A549 (cell line): ENCODE data around the gene NDUFS8. TPM values are rescaled to one million over a fixed set of nuclear protein-coding genes. Genes with fewer than 3 reads are reported as not detected.
A peak's percentile ranks its signal among the peaks of the same experiment; 100 is the strongest.

Experiments used
- ATAC-seq, 2 experiments: fragments of 200-7000 bp in 1 of 2; fragments of >200 bp in 1 of 2; cut with Nextera tagmentation in 1 of 2; cut with Tn5 transposase in 1 of 2; 3 replicates each; pipeline versions ENCODE4 v1.8.0 to v1.9.1; 2018 to 2020; ENCODE audit warnings: mild to moderate bottlenecking in 1 of 2, moderate library complexity in 1 of 2
- CTCF ChIA-PET: fragments of 300-600 bp; sonication (Branson Sonifier 250); formaldehyde crosslinking; extraction: SDS; loops from one replicate; lab custom pipeline; 2021; ENCODE audit warnings: antibody characterized with exemption, inconsistent platforms; lab: Yijun Ruan, JAX
- POLR2A ChIA-PET: fragments of 350-600 bp; formaldehyde crosslinking; extraction: SDS; loops from one replicate; lab custom pipeline; 2021; ENCODE audit warnings: antibody characterized with exemption, inconsistent platforms; lab: Yijun Ruan, JAX
- DNase-seq, 2 experiments: peaks; one replicate each; pipeline versions ENCODE4 v3.0.0 to v3.0.0-alpha.2; 2011 to 2016; ENCODE audit warnings: low read depth in 1 of 2, low spot score in 1 of 2
- FAIRE-seq: peaks from 2 replicates; lab custom pipeline; 2011; peaks lifted over from hg19 to GRCh38; lab: Jason Lieb, UNC
- H3K27ac ChIP-seq, 2 experiments: fragments of >200 bp; sonication (Bioruptor Twin); formaldehyde crosslinking; 3 replicates each; pipeline ENCODE4 v1.5.1; 2016 to 2017
- H3K4me1 ChIP-seq: fragments of >200 bp; sonication (Bioruptor Twin); formaldehyde crosslinking; 3 replicates; pipeline ENCODE4 v1.6.1; 2016
- H3K4me2 ChIP-seq: fragments of >200 bp; sonication (Bioruptor Twin); formaldehyde crosslinking; 3 replicates; pipeline ENCODE4 v1.6.1; 2016
- H3K4me3 ChIP-seq: fragments of >200 bp; sonication (Bioruptor Twin); formaldehyde crosslinking; 3 replicates; pipeline ENCODE4 v1.5.1; 2016
- H3K9me3 ChIP-seq: fragments of >200 bp; sonication (Bioruptor Twin); formaldehyde crosslinking; 3 replicates; pipeline ENCODE4 v1.6.1; 2016
- ATOH8 ChIP-seq: fragments of 250-450 bp; sonication (Bioruptor Pico); IDR thresholded peaks from 2 replicates; pipeline ENCODE4 v1.5.0; 2020; ENCODE audit warnings: low read depth, mild to moderate bottlenecking, moderate library complexity
- CBX8 ChIP-seq: fragments of 200-600 bp; sonication (generic); IDR thresholded peaks from 2 replicates; pipeline ENCODE4 v1.6.1; 2016
- CEBPB ChIP-seq, 2 experiments: fragments of >200 bp in 1 of 2; sonication (Bioruptor Twin) in 1 of 2; formaldehyde crosslinking in 1 of 2; IDR thresholded peaks; 2 replicates each; pipeline ENCODE4 v1.6.1; 2012 to 2016
- CTCF ChIP-seq: fragments of >200 bp; sonication (Bioruptor Twin); formaldehyde crosslinking; IDR thresholded peaks from 3 replicates; pipeline ENCODE4 v1.5.1; 2016
- E2F6 ChIP-seq: IDR thresholded peaks from 2 replicates; pipeline ENCODE4 v1.6.1; 2012; ENCODE audit warnings: low read depth, borderline replicate concordance
- FOSB ChIP-seq: fragments of 250-450 bp; sonication (Bioruptor Pico); IDR thresholded peaks from 2 replicates; pipeline ENCODE4 v1.5.0; 2020; ENCODE audit warnings: mild to moderate bottlenecking, moderate library complexity
- FOXS1 ChIP-seq: fragments of 250-450 bp; sonication (Bioruptor Pico); IDR thresholded peaks from 2 replicates; pipeline ENCODE4 v1.5.0; 2020; ENCODE audit warnings: mild to moderate bottlenecking, moderate library complexity
- GATA3 ChIP-seq: IDR thresholded peaks from 2 replicates; pipeline ENCODE4 v1.6.1; 2012; ENCODE audit warnings: borderline replicate concordance
- HES2 ChIP-seq: fragments of >200 bp; sonication (Bioruptor Twin); formaldehyde crosslinking; IDR thresholded peaks from 2 replicates; pipeline ENCODE4 v1.6.1; 2016
- HOXB13 ChIP-seq: fragments of 250-450 bp; sonication (Bioruptor Pico); IDR thresholded peaks from 2 replicates; pipeline ENCODE4 v1.5.0; 2020; ENCODE audit warnings: low read depth, mild to moderate bottlenecking, moderate library complexity
- JUN ChIP-seq, 2 experiments: fragments of >200 bp; sonication (Bioruptor Twin); formaldehyde crosslinking; IDR thresholded peaks; 2 replicates in 1 of 2; 3 replicates in 1 of 2; pipeline ENCODE4 v1.6.1; 2016 to 2017
- MAFK ChIP-seq: fragments of 450-650 bp; IDR thresholded peaks from 2 replicates; pipeline ENCODE4 v1.6.1; 2014; ENCODE audit not compliant: partially characterized antibody
- MAX ChIP-seq: IDR thresholded peaks from 2 replicates; pipeline ENCODE4 v1.6.1; 2012
- PBX3 ChIP-seq: IDR thresholded peaks from 2 replicates; pipeline ENCODE4 v1.6.1; 2012
- PHF8 ChIP-seq: fragments of 200-600 bp; sonication (generic); IDR thresholded peaks from 2 replicates; pipeline ENCODE4 v1.6.1; 2016; ENCODE audit warnings: low read depth, mild to moderate bottlenecking, antibody characterized with exemption, moderate library complexity, borderline replicate concordance
- POLR2AphosphoS2 ChIP-seq: conservative IDR thresholded peaks from 2 replicates; pipeline ENCODE4 v1.6.1; 2012; ENCODE audit warnings: low read length, improper control_type of control experiment, inconsistent platforms
- RAD21 ChIP-seq, 2 experiments: fragments of >200 bp in 1 of 2; sonication (Bioruptor Twin) in 1 of 2; formaldehyde crosslinking in 1 of 2; IDR thresholded peaks in 1 of 2; conservative IDR thresholded peaks in 1 of 2; 2 replicates in 1 of 2; 3 replicates in 1 of 2; pipeline ENCODE4 v1.6.1; 2012 to 2018; ENCODE audit warnings: inconsistent platforms in 1 of 2
- RARB ChIP-seq: fragments of 250-450 bp; sonication (Bioruptor Pico); IDR thresholded peaks from 2 replicates; pipeline ENCODE4 v1.8.0; 2021; ENCODE audit warnings: mild to moderate bottlenecking, moderate library complexity
- RFX5 ChIP-seq: fragments of 450-650 bp; IDR thresholded peaks from 2 replicates; pipeline ENCODE4 v1.7.1; 2014; ENCODE audit warnings: antibody characterized with exemption, mild to moderate bottlenecking, moderate library complexity
- SMC3 ChIP-seq: fragments of >200 bp; sonication (Bioruptor Twin); formaldehyde crosslinking; IDR thresholded peaks from 3 replicates; pipeline ENCODE4 v1.6.1; 2018; ENCODE audit warnings: inconsistent platforms
- TFCP2L1 ChIP-seq: fragments of 250-450 bp; sonication (Bioruptor Pico); IDR thresholded peaks from 2 replicates; pipeline ENCODE4 v1.5.0; 2021; ENCODE audit warnings: mild to moderate bottlenecking
- ZC3H11A ChIP-seq: fragments of 450-650 bp; IDR thresholded peaks from 2 replicates; pipeline ENCODE4 v1.6.1; 2014; ENCODE audit warnings: antibody characterized with exemption, mild to moderate bottlenecking
- ZFP36 ChIP-seq: fragments of 450-650 bp; IDR thresholded peaks from 2 replicates; pipeline ENCODE4 v1.6.1; 2014; ENCODE audit warnings: borderline replicate concordance; ENCODE audit not compliant: partially characterized antibody
- WGBS: methylation state at CpG from one replicate; pipeline ENCODE4 v1.1.6; 2017; ENCODE audit errors: missing lambda C conversion rate; 5-methylcytosine and 5-hydroxymethylcytosine counted together
- polyA plus RNA-seq, 4 experiments: library from polyadenylated mRNA; depleted of rRNA in 3 of 4; stranded (reverse); fragments of >200 nt; fragmentation: RNase III in 1 of 4; extraction: RNeasy Plus Mini Kit Qiagen cat#74134 plus additional on column Dnase treatment in 1 of 4; gene quantifications; 2 replicates in 3 of 4; 3 replicates in 1 of 4; pipeline ENCODE4 v1.2.3, GENCODE V29; 2011 to 2017
- TF ChIP-seq, protein P1 (sequence below): fragments of 250-450 bp; sonication (Bioruptor Pico); IDR thresholded peaks from 2 replicates; pipeline ENCODE4 v1.5.0; 2021; ENCODE audit warnings: mild to moderate bottlenecking, moderate library complexity, borderline replicate concordance
- TF ChIP-seq, protein P2 (sequence below): fragments of 150-350 bp; IDR thresholded peaks from 2 replicates; pipeline ENCODE4 v1.6.1; 2014; ENCODE audit warnings: low read depth, mild to moderate bottlenecking, low read length
- TF ChIP-seq, protein P3 (sequence below): fragments of 450-650 bp; IDR thresholded peaks from 2 replicates; pipeline ENCODE4 v1.6.1; 2014; ENCODE audit warnings: antibody characterized with exemption

Gene NDUFS8
- polyA plus RNA-seq, 2 of the 4 experiments (the other 2 are of a cell fraction), result 71.0 to 298 TPM

DNA sequence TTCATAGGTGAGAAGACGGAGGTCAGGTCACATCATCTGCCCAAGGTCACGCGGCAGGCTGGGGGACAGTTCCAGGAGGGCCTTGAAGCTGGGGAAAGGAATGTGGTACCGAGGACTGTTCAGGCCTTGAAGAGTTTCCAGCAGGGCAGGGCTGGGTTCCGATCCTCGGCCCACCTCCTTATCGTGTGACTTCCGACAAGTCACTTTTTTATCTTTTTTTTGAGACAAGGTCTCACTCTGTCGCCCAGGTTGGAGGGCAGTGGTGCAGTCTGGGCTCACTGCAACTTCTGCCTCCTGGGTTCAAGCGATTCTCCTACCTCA is 623 bp downstream of the NDUFS8 start:
- Histone ChIP-seq H3K27ac (peak overlapping the region; percentile 94 to 98), H3K4me3 (peak overlapping the region; percentile 94)
- ATAC-seq (peak; percentile 1 to 2; a peak in 3 of 6 replicates), DNase-seq (no peak)
- TF ChIP-seq E2F6, result no peak
- TF ChIP-seq PBX3, result no peak
- no peak for TF ChIP-seq FOXS1 (CRISPR knock-in tag)
- TF ChIP-seq ZFP36, result no peak
- TF ChIP-seq, protein P1, sequence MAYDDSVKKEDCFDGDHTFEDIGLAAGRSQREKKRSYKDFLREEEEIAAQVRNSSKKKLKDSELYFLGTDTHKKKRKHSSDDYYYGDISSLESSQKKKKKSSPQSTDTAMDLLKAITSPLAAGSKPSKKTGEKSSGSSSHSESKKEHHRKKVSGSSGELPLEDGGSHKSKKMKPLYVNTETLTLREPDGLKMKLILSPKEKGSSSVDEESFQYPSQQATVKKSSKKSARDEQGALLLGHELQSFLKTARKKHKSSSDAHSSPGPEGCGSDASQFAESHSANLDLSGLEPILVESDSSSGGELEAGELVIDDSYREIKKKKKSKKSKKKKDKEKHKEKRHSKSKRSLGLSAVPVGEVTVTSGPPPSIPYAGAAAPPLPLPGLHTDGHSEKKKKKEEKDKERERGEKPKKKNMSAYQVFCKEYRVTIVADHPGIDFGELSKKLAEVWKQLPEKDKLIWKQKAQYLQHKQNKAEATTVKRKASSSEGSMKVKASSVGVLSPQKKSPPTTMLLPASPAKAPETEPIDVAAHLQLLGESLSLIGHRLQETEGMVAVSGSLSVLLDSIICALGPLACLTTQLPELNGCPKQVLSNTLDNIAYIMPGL, result no peak
- no peak for TF ChIP-seq HOXB13 (CRISPR knock-in tag)
- no peak for TF ChIP-seq FOSB (CRISPR knock-in tag)
- TF ChIP-seq MAFK, result no peak
- TF ChIP-seq ZC3H11A, result no peak
- TF ChIP-seq MAX, result no peak
- no peak for TF ChIP-seq HES2
- no peak for TF ChIP-seq RFX5
- no peak for TF ChIP-seq SMC3
- no peak for TF ChIP-seq GATA3
- TF ChIP-seq TFCP2L1 (CRISPR knock-in tag), result no peak
- no peak for TF ChIP-seq POLR2AphosphoS2
- TF ChIP-seq, protein P2, sequence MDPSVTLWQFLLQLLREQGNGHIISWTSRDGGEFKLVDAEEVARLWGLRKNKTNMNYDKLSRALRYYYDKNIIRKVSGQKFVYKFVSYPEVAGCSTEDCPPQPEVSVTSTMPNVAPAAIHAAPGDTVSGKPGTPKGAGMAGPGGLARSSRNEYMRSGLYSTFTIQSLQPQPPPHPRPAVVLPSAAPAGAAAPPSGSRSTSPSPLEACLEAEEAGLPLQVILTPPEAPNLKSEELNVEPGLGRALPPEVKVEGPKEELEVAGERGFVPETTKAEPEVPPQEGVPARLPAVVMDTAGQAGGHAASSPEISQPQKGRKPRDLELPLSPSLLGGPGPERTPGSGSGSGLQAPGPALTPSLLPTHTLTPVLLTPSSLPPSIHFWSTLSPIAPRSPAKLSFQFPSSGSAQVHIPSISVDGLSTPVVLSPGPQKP, result no peak
- no peak for TF ChIP-seq CEBPB (IDR thresholded peaks at IDR 0.05)
- TF ChIP-seq JUN (IDR thresholded peaks at IDR 0.05), result no peak
- no peak for TF ChIP-seq RARB (CRISPR knock-in tag)
- TF ChIP-seq, all 56 proteins: peak for 0
- no peak for FAIRE-seq
- Histone ChIP-seq H3K9me3 (no peaks in the 10 kb centered on the region), H3K4me2 (peak overlapping the region; percentile 88), H3K4me1 (peaks cover 62% of the 10 kb centered on the region)
- CTCF ChIA-PET, result interaction anchor here (1.1 to 1.3 kb wide), 3 partner anchors 9 to 75 kb away, joined by 3 to 4 read pairs (median 3); no protein-coding TSS in a partner anchor
- 7% methylated on average over 10 of the region's 10 CpGs for WGBS
- POLR2A ChIA-PET, result interaction anchor here (1.8 to 2.5 kb wide), 2 partner anchors 18 to 21 kb away, joined by 16 read pairs; partner anchors contain the start of gene ALDH3B1

- ATAC-seq (no peak), DNase-seq (no peak), FAIRE-seq (no peak)
- ChIA-PET POLR2A (interaction anchor here (2.5 kb wide), 1 partner anchor 19 kb away, joined by 16 read pairs; no protein-coding TSS in a partner anchor), CTCF (interaction anchor here (1.1 to 1.3 kb wide), 4 partner anchors 10 to 76 kb away, joined by 3 to 4 read pairs (median 3); partner anchors contain the start of gene ALDH3B1)
- Histone ChIP-seq H3K27ac (peak overlapping the region; percentile 94 to 98; a peak in 5 of 6 replicates), H3K4me2 (peak overlapping the region; percentile 88), H3K4me1 (peaks cover 53% of the 10 kb centered on the region), H3K9me3 (no peaks in the 10 kb centered on the region), H3K4me3 (peak overlapping the region; percentile 94; the same call in 2 of the 3 replicates)
- 85% methylated on average over 8 of the region's 9 CpGs for WGBS
- TF ChIP-seq JUN (IDR thresholded peaks at IDR 0.05) (no peak), MAX (no peak), CBX8 (no peak), CTCF (no peak), GATA3 (no peak), E2F6 (no peak), ATOH8 (CRISPR knock-in tag) (no peak), RAD21 (conservative IDR thresholded peaks at IDR 0.05 in 1 of 2, IDR thresholded peaks at IDR 0.05 in 1 of 2) (no peak), PHF8 (no peak)
- TF ChIP-seq, protein P3, sequence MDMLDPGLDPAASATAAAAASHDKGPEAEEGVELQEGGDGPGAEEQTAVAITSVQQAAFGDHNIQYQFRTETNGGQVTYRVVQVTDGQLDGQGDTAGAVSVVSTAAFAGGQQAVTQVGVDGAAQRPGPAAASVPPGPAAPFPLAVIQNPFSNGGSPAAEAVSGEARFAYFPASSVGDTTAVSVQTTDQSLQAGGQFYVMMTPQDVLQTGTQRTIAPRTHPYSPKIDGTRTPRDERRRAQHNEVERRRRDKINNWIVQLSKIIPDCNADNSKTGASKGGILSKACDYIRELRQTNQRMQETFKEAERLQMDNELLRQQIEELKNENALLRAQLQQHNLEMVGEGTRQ, result no peak
Measured at GRCh38 chr11:68032003-68032402, 1.5 kb downstream of the NDUFS8 start.
